Lower leg skin (tissue), 4 donors: ENCODE results near the gene METTL16. TPM values are rescaled to one million over a fixed set of nuclear protein-coding genes. Genes with fewer than 3 reads are reported as not detected.

Experiments
- DNase-seq, 2 donors: peaks; one replicate each; pipeline ENCODE4 v3.0.0-alpha.2; 2019; ENCODE audit warnings: low spot score in 2 of 2
- H3K4me3 ChIP-seq: fragments of 200-600 bp; sonication (generic); 2 replicates; pipeline ENCODE4 v1.5.1; 2017; ENCODE audit warnings: mild to moderate bottlenecking, low read depth; ENCODE audit not compliant: poor library complexity, severe bottlenecking
- CTCF ChIP-seq, 3 donors: fragments of 450-650 bp; IDR thresholded peaks; one replicate each; pipeline ENCODE4 v1.5.1; 2016; ENCODE audit warnings: antibody characterized with exemption in 3 of 3, mild to moderate bottlenecking in 3 of 3, moderate library complexity in 2 of 3
- POLR2A ChIP-seq, 2 donors: fragments of 450-650 bp; IDR thresholded peaks; one replicate each; pipeline ENCODE4 v1.6.1; 2016 to 2017; ENCODE audit warnings: antibody characterized with exemption in 2 of 2, mild to moderate bottlenecking in 1 of 2, moderate library complexity in 1 of 2
- WGBS, 2 donors: methylation state at CpG; one replicate each; pipeline ENCODE4 v1.1.5; 2018; 5-methylcytosine and 5-hydroxymethylcytosine counted together
- intact Hi-C: fragments of 100-400 bp; cut with DNase I; formaldehyde crosslinking; loops from one replicate; pipeline ENCODE4 v1.15.0; 2023; ENCODE audit warnings: low total_unique reads
- total RNA-seq, 4 donors: library from RNA; depleted of rRNA; stranded (reverse); fragments of >200 nt; gene quantifications; one replicate each; pipeline ENCODE4 v1.1.0, GENCODE V29; 2016

METTL16 gene
- total RNA-seq, 4 donors from 2014 or later = 17.7 to 47.4 (median 38.5) TPM

- WGBS, 2 donors = 0% methylated on average over 32 to 43 of the region's 99 CpGs
- DNase-seq = peak; percentile 76 to 97
- intact Hi-C loops = no loop called here
- TF ChIP-seq CTCF (IDR thresholded peaks at IDR 0.05) (no peak), POLR2A (IDR thresholded peaks at IDR 0.05) (no peak)
- peak overlapping the region; percentile 52 for H3K4me3 ChIP-seq
These were observed 118.3 kb downstream of the METTL16 start for GRCh38 chr17:2393174-2393953.

- H3K4me3 ChIP-seq = peak overlapping the region; percentile 52
- intact Hi-C loops = no loop called here
- WGBS, 2 donors = 0 to 3% methylated on average over 17 to 72 of the region's 83 CpGs
- TF ChIP-seq CTCF (IDR thresholded peaks at IDR 0.05) (no peak), POLR2A (IDR thresholded peaks at IDR 0.05) (peak in 1 of 2 donors; percentile 18)
- DNase-seq = peak; percentile 91 to 99
These were observed 119.2 kb downstream of the METTL16 start for GRCh38 chr17:2392252-2393173.

DNA sequence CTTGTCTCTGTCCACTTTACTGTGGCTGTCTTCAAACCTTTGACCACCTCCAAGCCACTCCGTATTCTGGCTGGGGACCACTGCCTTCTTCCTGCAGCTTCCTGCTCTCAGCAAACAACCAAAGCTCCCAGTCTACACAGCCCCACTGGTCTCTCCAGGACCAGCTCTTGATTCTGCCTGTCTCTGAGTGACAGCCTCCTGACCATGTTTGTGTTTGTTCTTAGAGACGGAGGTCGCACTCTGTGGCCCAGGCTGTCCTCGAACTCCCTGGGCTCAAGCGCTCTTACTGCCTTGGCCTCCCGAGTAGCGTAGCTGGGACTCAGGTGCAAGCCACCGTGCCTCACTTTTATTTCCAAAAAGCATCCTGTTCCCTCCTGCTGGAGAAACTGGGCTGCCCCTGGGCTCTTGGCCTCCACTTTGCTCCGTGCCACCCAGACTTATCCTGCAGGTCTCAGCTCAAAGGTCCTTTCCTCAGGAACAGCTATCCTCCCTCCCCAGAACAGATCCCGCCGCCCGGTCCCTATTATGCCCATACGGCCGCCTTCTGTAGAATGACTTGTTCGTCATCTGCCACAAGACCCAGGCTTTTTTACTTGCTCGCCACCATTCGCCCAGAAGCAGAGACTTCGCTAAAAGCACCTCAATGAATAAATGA, 120.0 kb downstream of the METTL16 start:
- 61 to 63% methylated on average over 18 of the region's 18 CpGs for WGBS, 2 donors
- TF ChIP-seq CTCF (IDR thresholded peaks at IDR 0.05) (no peak), POLR2A (IDR thresholded peaks at IDR 0.05) (no peak)
- H3K4me3 ChIP-seq = no peak overlapping the region
- intact Hi-C loops = no loop called here
- DNase-seq = no peak

GRCh38 chr17:2390199-2390836, 121.4 kb downstream of the METTL16 start:
- DNase-seq = peak in 1 of 2 donors; percentile 88

More at GRCh38 chr17:2390199-2390836, 121.4 kb downstream of the METTL16 start:
- H3K4me3 ChIP-seq = no peak overlapping the region
- 55 to 65% methylated on average over 12 of the region's 12 CpGs for WGBS, 2 donors
- TF ChIP-seq CTCF (IDR thresholded peaks at IDR 0.05) (no peak), POLR2A (IDR thresholded peaks at IDR 0.05) (no peak)
- intact Hi-C loops = no loop called here
